Measurements from ENCODE around the gene DOCK4. TPM values are rescaled to one million over a fixed set of nuclear protein-coding genes. Genes with fewer than 3 reads are reported as not detected.

DOCK4 gene
- total and polyA plus RNA-seq, 2 of the 8 experiments (the other 6 are each of a cell fraction or from before 2014, with no cell fraction given) = 5.1 to 23.6 TPM

DNA sequence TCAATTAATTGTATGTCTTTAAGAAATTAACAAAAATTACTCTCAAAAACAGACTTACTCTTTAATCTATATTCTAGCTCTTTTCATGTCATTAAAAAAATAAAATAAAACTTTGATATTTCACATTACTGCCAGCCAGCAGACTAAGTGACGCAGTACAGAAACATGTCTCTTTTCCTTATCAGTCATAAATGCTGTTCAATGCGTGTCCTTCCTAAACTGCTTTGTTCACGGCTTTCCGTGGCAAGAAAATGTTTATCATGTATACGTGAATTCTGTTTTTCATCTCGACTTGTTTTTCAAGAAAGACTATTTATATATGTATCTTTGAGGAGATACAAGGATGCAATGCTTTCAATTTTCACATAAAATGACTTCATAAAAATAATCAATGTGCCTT, 182.4 kb downstream of the DOCK4 start:
- 91% methylated on average over 6 of the region's 6 CpGs; no CpG with 5 or more reads in 1 of the 2 experiments for WGBS, 2 experiments (ENCODE audit: extremely low coverage in 1 of 2, insufficient coverage in 1 of 2, insufficient read length in 1 of 2, insufficient replicate concordance in 2 of 2, low coverage in 1 of 2, low lambda C conversion rate in 2 of 2, missing lambda C conversion rate in 1 of 2)
- no peaks in the 10 kb centered on the region for H3K23me2 ChIP-seq (ENCODE audit: low read depth, low read length)
- no peaks in the 10 kb centered on the region for H3K9me3 ChIP-seq (ENCODE audit: insufficient read depth in 2 of 2, low read depth in 1 of 2, low read length in 1 of 2)
- no peak overlapping the region for H2BK20ac ChIP-seq (ENCODE audit: low read length)
- H4K8ac ChIP-seq (ENCODE audit: extremely low read depth, insufficient read depth, low read length) = no peak overlapping the region
- H3K9ac ChIP-seq (replicated peaks in 1 of 4; ENCODE audit: extremely low read depth in 1 of 4, low read depth in 3 of 4, low read length in 3 of 4) = no peak overlapping the region
- H3K4me2 ChIP-seq (ENCODE audit: insufficient read depth in 1 of 2, low read depth in 2 of 2, low read length in 2 of 2) = no peak overlapping the region
- POLR2A ChIA-PET (ENCODE audit: partially characterized antibody) = no interaction called here
- FAIRE-seq = no peak
- no peak for DNase-seq (ENCODE audit: low read depth in 1 of 2, low spot score in 2 of 2)
- H4K20me1 ChIP-seq (replicated peaks in 1 of 2; ENCODE audit: control insufficient read depth in 1 of 2, insufficient read depth in 2 of 2, low read length in 2 of 2) = peaks cover 0 to 2% of the 10 kb centered on the region in 2 experiments
- H2AK5ac ChIP-seq (ENCODE audit: low read depth, low read length) = no peak overlapping the region
- H3K27me3 ChIP-seq (replicated peaks in 1 of 4; ENCODE audit: control insufficient read depth in 3 of 4, extremely low read depth in 1 of 4, insufficient read depth in 3 of 4, low read length in 3 of 4) = no peaks in the 10 kb centered on the region
- H3K36me3 ChIP-seq (ENCODE audit: control insufficient read depth in 2 of 4, insufficient read depth in 4 of 4, low read length in 3 of 4) = no peaks in the 10 kb centered on the region
- H2AFZ ChIP-seq (ENCODE audit: low read length) = no peak overlapping the region
- no peak overlapping the region for H3K4ac ChIP-seq (replicated peaks; ENCODE audit: insufficient read length, low read depth, low read length)
- no peak overlapping the region for H3K23ac ChIP-seq (ENCODE audit: insufficient read length)
- H3K56ac ChIP-seq (replicated peaks; ENCODE audit: insufficient read length, low read depth, low read length) = no peak overlapping the region
- H3K4me3 ChIP-seq (ENCODE audit: extremely low read depth in 1 of 4, insufficient read depth in 2 of 4, low read depth in 3 of 4, low read length in 4 of 4) = no peak overlapping the region
- no peak overlapping the region for H2BK12ac ChIP-seq (ENCODE audit: low read depth, low read length)
- no peak overlapping the region for H4K5ac ChIP-seq (ENCODE audit: insufficient read length, low read depth, low read length)
- CTCF ChIA-PET (ENCODE audit: partially characterized antibody) = interaction anchor here (0.8 kb wide), 1 partner anchor 21 kb away, joined by 3 read pairs; no protein-coding TSS in a partner anchor
- H2BK120ac ChIP-seq (replicated peaks; ENCODE audit: low read depth, low read length) = no peak overlapping the region
- no peak overlapping the region for H3K18ac ChIP-seq (ENCODE audit: extremely low read depth, low read length)
- peaks cover 0 to 3% of the 10 kb centered on the region in 2 experiments; a peak in 1 of 4 replicates for H3K79me2 ChIP-seq (ENCODE audit: control insufficient read depth in 1 of 2, insufficient read depth in 2 of 2, low read length in 2 of 2)
- no peak overlapping the region for H3K27ac ChIP-seq (ENCODE audit: low read depth, low read length)
- no peaks in the 10 kb centered on the region for H3K79me1 ChIP-seq (ENCODE audit: low read depth, low read length)
- H2BK15ac ChIP-seq (ENCODE audit: low read length) = no peak overlapping the region
- no peak overlapping the region for H2BK5ac ChIP-seq (ENCODE audit: low read depth, low read length)
- no peaks in the 10 kb centered on the region; a peak in 1 of 7 replicates for H3K4me1 ChIP-seq (replicated peaks in 1 of 4; ENCODE audit: control insufficient read depth in 3 of 4, insufficient read depth in 4 of 4, low read length in 3 of 4)
- no peak overlapping the region for H4K91ac ChIP-seq (replicated peaks; ENCODE audit: insufficient read length, low read length)
- no peak overlapping the region for H3K14ac ChIP-seq (ENCODE audit: insufficient read length)
- TF ChIP-seq SUZ12 (IDR thresholded peaks at IDR 0.05; ENCODE audit: low read length) = no peak
- no peak for TF ChIP-seq CTBP2 (IDR thresholded peaks at IDR 0.05; ENCODE audit: borderline replicate concordance, insufficient read depth, insufficient read length, low read length)
- no peak for TF ChIP-seq BCL11A (IDR thresholded peaks at IDR 0.05; ENCODE audit: low read depth in 2 of 2, low read length in 2 of 2)

Data from H1 (cell line).